Neuronal stem cell (in vitro differentiated cells): ENCODE measurements around the gene SUGP2. TPM values are rescaled to one million over a fixed set of nuclear protein-coding genes. Genes with fewer than 3 reads are reported as not detected.

Experiments used
- DNase-seq: peaks from one replicate; pipeline ENCODE4 v3.0.0-alpha.2; 2013; ENCODE audit warnings: low spot score
- H2AFZ ChIP-seq: one replicate; pipeline ENCODE4 v1.6.1; 2013; ENCODE audit warnings: mild to moderate bottlenecking, low read length, inconsistent platforms
- H2AK5ac ChIP-seq: 2 replicates; pipeline ENCODE4 v1.6.1; 2013; ENCODE audit warnings: low read depth, mild to moderate bottlenecking, inconsistent platforms, low read length, moderate library complexity, mixed read lengths
- H2BK120ac ChIP-seq: 2 replicates; pipeline ENCODE4 v1.6.1; 2013; ENCODE audit warnings: low read depth, mild to moderate bottlenecking, inconsistent platforms, low read length, moderate library complexity, mixed read lengths
- H2BK12ac ChIP-seq: one replicate; pipeline ENCODE4 v1.6.1; 2013; ENCODE audit warnings: low read length, inconsistent platforms
- H2BK15ac ChIP-seq: 2 replicates; pipeline ENCODE4 v1.6.1; 2013; ENCODE audit warnings: mild to moderate bottlenecking, low read length, inconsistent platforms, mixed read lengths
- H2BK5ac ChIP-seq: one replicate; pipeline ENCODE4 v1.6.1; 2013; ENCODE audit warnings: inconsistent platforms, mild to moderate bottlenecking, low read length, moderate library complexity
- H3K14ac ChIP-seq: one replicate; pipeline ENCODE4 v1.6.1; 2013; ENCODE audit warnings: low read length, inconsistent platforms
- H3K18ac ChIP-seq: 2 replicates; pipeline ENCODE4 v1.6.1; 2013; ENCODE audit warnings: low read length, inconsistent platforms
- H3K23ac ChIP-seq: 2 replicates; pipeline ENCODE4 v1.6.1; 2013; ENCODE audit warnings: low read depth, mild to moderate bottlenecking, mixed read lengths, low read length, inconsistent platforms; ENCODE audit not compliant: poor library complexity
- H3K27ac ChIP-seq: replicated peaks from 3 replicates; pipeline ENCODE4 v1.5.1; 2013; ENCODE audit warnings: low read length, inconsistent platforms
- H3K27me3 ChIP-seq, 3 experiments: 2 replicates each; pipeline ENCODE4 v1.6.1; 2013; ENCODE audit warnings: low read length in 3 of 3, mild to moderate bottlenecking in 2 of 3, inconsistent platforms in 1 of 3, low read depth in 1 of 3, mixed read lengths in 1 of 3, moderate library complexity in 1 of 3; ENCODE audit not compliant: control insufficient read depth in 3 of 3, insufficient read depth in 3 of 3
- H3K36me3 ChIP-seq, 2 donors: replicated peaks in 1 of 2; 2 replicates each; pipeline ENCODE4 v1.6.1; 2013; ENCODE audit warnings: low read length in 2 of 2; ENCODE audit not compliant: control insufficient read depth in 2 of 2, insufficient read depth in 2 of 2
- H3K4ac ChIP-seq: 2 replicates; pipeline ENCODE4 v1.6.1; 2013; ENCODE audit warnings: inconsistent platforms, mild to moderate bottlenecking, low read length, moderate library complexity
- H3K4me1 ChIP-seq, 2 donors: 1 replicate in 1 of 2; 2 replicates in 1 of 2; pipeline ENCODE4 v1.6.1; 2013; ENCODE audit warnings: low read length in 2 of 2, low read depth in 1 of 2; ENCODE audit not compliant: control insufficient read depth in 2 of 2, insufficient read depth in 1 of 2
- H3K4me2 ChIP-seq: one replicate; pipeline ENCODE4 v1.6.1; 2013; ENCODE audit warnings: mild to moderate bottlenecking, low read length, inconsistent platforms; ENCODE audit not compliant: insufficient read depth, poor library complexity, severe bottlenecking
- H3K4me3 ChIP-seq, 2 donors: 2 replicates each; pipeline ENCODE4 v1.5.1; 2013; ENCODE audit warnings: low read length in 2 of 2, mild to moderate bottlenecking in 2 of 2, inconsistent platforms in 1 of 2, moderate library complexity in 1 of 2
- H3K79me1 ChIP-seq: one replicate; pipeline ENCODE4 v1.6.1; 2013; ENCODE audit warnings: low read depth, mild to moderate bottlenecking, inconsistent platforms, low read length, moderate library complexity
- H3K9ac ChIP-seq: one replicate; pipeline ENCODE4 v1.6.1; 2013; ENCODE audit warnings: mild to moderate bottlenecking, low read depth, low read length, inconsistent platforms; ENCODE audit not compliant: poor library complexity
- H3K9me3 ChIP-seq, 2 donors: replicated peaks in 1 of 2; 2 replicates each; pipeline versions ENCODE3 to v1.6.1; 2013; ENCODE audit warnings: low read length in 2 of 2, mild to moderate bottlenecking in 2 of 2, inconsistent platforms in 1 of 2, low read depth in 1 of 2, mixed read lengths in 1 of 2, moderate library complexity in 1 of 2; ENCODE audit not compliant: control insufficient read depth in 2 of 2, insufficient read depth in 1 of 2
- H4K8ac ChIP-seq: one replicate; pipeline ENCODE4 v1.6.1; 2013; ENCODE audit warnings: low read depth, mild to moderate bottlenecking, inconsistent platforms, low read length, moderate library complexity
- H4K91ac ChIP-seq: one replicate; pipeline ENCODE4 v1.6.1; 2013; ENCODE audit warnings: low read length, low read depth, mild to moderate bottlenecking, inconsistent platforms; ENCODE audit not compliant: poor library complexity
- WGBS, 2 donors: extraction: QIAGEN DNeasy Blood & Tissue Kit; methylation state at CpG; one replicate each; pipeline ENCODE4 v1.1.7; 2013; ENCODE audit warnings: missing lambda C conversion rate in 2 of 2, mixed read lengths in 1 of 2; ENCODE audit not compliant: insufficient read length in 2 of 2, insufficient replicate concordance in 1 of 2; ENCODE audit errors: extremely low coverage in 2 of 2; 5-methylcytosine and 5-hydroxymethylcytosine counted together
- polyA plus RNA-seq, 2 experiments: library from polyadenylated mRNA; stranded (reverse); fragments of 200-250 nt; gene quantifications; one replicate each; pipeline ENCODE4 v1.2.3, GENCODE V29; 2013

SUGP2 gene
- polyA plus RNA-seq (2013, experiment 1 of 2): 103 TPM
- 101 TPM for polyA plus RNA-seq (2013, experiment 2 of 2)

GRCh38 chr19:19033426-19034203, at the start of gene SUGP2, which contains the start of gene ARMC6:
Gene SUGP2 (minus strand): TSS chr19:19033517. CDS start chr19:19031071, 2,446 bp downstream.
Gene ARMC6 (plus strand): TSS chr19:19033603. CDS start chr19:19034210, 607 bp downstream.
- DNase-seq: peak; percentile 92
- peaks cover 11 to 51% of the 10 kb centered on the region in 2 donors for H3K36me3 ChIP-seq
- WGBS, 2 donors: no CpG with 5 or more reads among the region's 94 CpGs

GRCh38 chr19:19081642-19082151, 48.4 kb upstream of the SUGP2 start:
- H3K27ac ChIP-seq: no peak overlapping the region
- WGBS, 2 donors: no CpG with 5 or more reads among the region's 16 CpGs

More at GRCh38 chr19:19033426-19034203, at the start of gene SUGP2, which contains the start of gene ARMC6:
- Histone ChIP-seq H3K23ac (peak within 1 kb of the TSS; percentile 94), H4K91ac (no peak within 1 kb of the TSS), H3K27me3 (no peaks in the 10 kb centered on the region), H2AFZ (peak within 1 kb of the TSS; percentile 100), H2BK15ac (no peak within 1 kb of the TSS), H3K4ac (peak within 1 kb of the TSS; percentile 67), H2BK12ac (no peak within 1 kb of the TSS), H2BK120ac (no peak within 1 kb of the TSS), H2AK5ac (peak within 1 kb of the TSS; percentile 73), H3K18ac (peak within 1 kb of the TSS; percentile 99), H3K79me1 (peaks cover 7% of the 10 kb centered on the region), H2BK5ac (peak within 1 kb of the TSS; percentile 93), H3K4me1 (peaks cover 4 to 5% of the 10 kb centered on the region in 2 donors), H3K9me3 (peaks cover 7 to 20% of the 10 kb centered on the region in 2 donors), H3K14ac (no peak within 1 kb of the TSS), H3K4me2 (peak within 1 kb of the TSS; percentile 85), H3K27ac (peak within 1 kb of the TSS; percentile 92), H3K4me3 (peak within 1 kb of the TSS; percentile 86 to 99), H4K8ac (peak within 1 kb of the TSS; percentile 27), H3K9ac (peak within 1 kb of the TSS; percentile 95)

GRCh38 chr19:19079571-19079970, 46.3 kb upstream of the SUGP2 start:
- Histone ChIP-seq H2BK15ac (no peak overlapping the region), H2BK120ac (no peak overlapping the region), H3K9me3 (no peaks in the 10 kb centered on the region), H3K9ac (no peak overlapping the region), H3K27me3 (peaks cover 0 to 6% (median 0%) of the 10 kb centered on the region in 3 experiments), H3K14ac (no peak overlapping the region), H3K4ac (no peak overlapping the region), H2BK5ac (no peak overlapping the region), H4K8ac (no peak overlapping the region), H2BK12ac (no peak overlapping the region), H3K79me1 (no peaks in the 10 kb centered on the region), H4K91ac (no peak overlapping the region), H3K36me3 (no peaks in the 10 kb centered on the region), H3K18ac (no peak overlapping the region), H3K4me1 (no peaks in the 10 kb centered on the region), H3K23ac (no peak overlapping the region), H3K4me3 (no peak overlapping the region), H3K4me2 (no peak overlapping the region), H3K27ac (no peak overlapping the region), H2AK5ac (no peak overlapping the region), H2AFZ (no peak overlapping the region)
- DNase-seq: no peak
- no CpG with 5 or more reads among the region's 1 CpG for WGBS, 2 donors

More at GRCh38 chr19:19081642-19082151, 48.4 kb upstream of the SUGP2 start:
- Histone ChIP-seq H3K4me1 (no peaks in the 10 kb centered on the region), H3K4ac (no peak overlapping the region), H3K4me3 (no peak overlapping the region), H3K36me3 (no peaks in the 10 kb centered on the region), H3K9ac (no peak overlapping the region), H2AK5ac (no peak overlapping the region), H3K18ac (no peak overlapping the region), H3K79me1 (no peaks in the 10 kb centered on the region), H3K23ac (no peak overlapping the region), H3K9me3 (no peaks in the 10 kb centered on the region), H2BK5ac (no peak overlapping the region), H2BK15ac (no peak overlapping the region), H2BK120ac (no peak overlapping the region), H4K91ac (no peak overlapping the region), H2AFZ (no peak overlapping the region), H3K14ac (no peak overlapping the region), H2BK12ac (no peak overlapping the region), H3K27me3 (peaks cover 0 to 3% (median 0%) of the 10 kb centered on the region in 3 experiments), H3K4me2 (no peak overlapping the region), H4K8ac (no peak overlapping the region)
- no peak for DNase-seq

- peaks cover 0 to 7% (median 0%) of the 10 kb centered on the region in 3 experiments for H3K27me3 ChIP-seq
- H3K4me1 ChIP-seq: peaks cover 0 to 2% of the 10 kb centered on the region in 2 donors
- H2AK5ac ChIP-seq: no peak overlapping the region
- no peak overlapping the region for H3K23ac ChIP-seq
- H3K4me2 ChIP-seq: no peak overlapping the region
- no peaks in the 10 kb centered on the region for H3K79me1 ChIP-seq
- no peak overlapping the region for H3K9ac ChIP-seq
- no peaks in the 10 kb centered on the region for H3K9me3 ChIP-seq
- H2BK120ac ChIP-seq: peak overlapping the region; percentile 19
- H4K8ac ChIP-seq: no peak overlapping the region
- no peak overlapping the region for H4K91ac ChIP-seq
- no peaks in the 10 kb centered on the region for H3K36me3 ChIP-seq
- DNase-seq: no peak
- H2BK12ac ChIP-seq: no peak overlapping the region
- no peak overlapping the region for H3K18ac ChIP-seq
- no peak overlapping the region for H3K4me3 ChIP-seq
- no peak overlapping the region for H2BK15ac ChIP-seq
- H2BK5ac ChIP-seq: no peak overlapping the region
- no peak overlapping the region for H3K4ac ChIP-seq
- no peak overlapping the region for H2AFZ ChIP-seq
- no peak overlapping the region for H3K14ac ChIP-seq
- WGBS, 2 donors: no CpG with 5 or more reads among the region's 6 CpGs
- H3K27ac ChIP-seq: no peak overlapping the region
These were observed 45.5 kb upstream of the SUGP2 start for GRCh38 chr19:19078801-19079200.
